HepG2 (cell line): Measurements from ENCODE around the gene YIF1B. TPM values are rescaled to one million over a fixed set of nuclear protein-coding genes. Genes with fewer than 3 reads are reported as not detected.

Experiments used
- ATM ChIP-seq: fragments of 450-650 bp; IDR thresholded peaks from 2 replicates; pipeline ENCODE4 v1.7.1; 2017; ENCODE audit warnings: mild to moderate bottlenecking, borderline replicate concordance
- BHLHE40 ChIP-seq: IDR thresholded peaks from 2 replicates; pipeline ENCODE4 v1.6.1; 2011; ENCODE audit warnings: low read length, improper control_type of control experiment
- FOXJ3 ChIP-seq: sonication (generic); formaldehyde crosslinking; IDR thresholded peaks from 2 replicates; pipeline ENCODE4 v1.4.0; 2020; ENCODE audit warnings: missing genetic modification reagents, mild to moderate bottlenecking, borderline replicate concordance
- MAZ ChIP-seq, 2 experiments: sonication (generic) in 1 of 2; formaldehyde crosslinking in 1 of 2; IDR thresholded peaks; 2 replicates each; pipeline versions ENCODE4 v1.5.0 to v1.6.1; 2012 to 2020; ENCODE audit warnings: low read depth in 2 of 2, mild to moderate bottlenecking in 2 of 2, borderline replicate concordance in 1 of 2, improper control_type of control experiment in 1 of 2, low read length in 1 of 2, missing genetic modification reagents in 1 of 2, moderate library complexity in 1 of 2
- MLX ChIP-seq: IDR thresholded peaks from 2 replicates; pipeline ENCODE4 v1.6.1; 2016
- MXD4 ChIP-seq: IDR thresholded peaks from 2 replicates; pipeline ENCODE4 v1.6.1; 2016; ENCODE audit warnings: mild to moderate bottlenecking, missing biosample characterization, missing genetic modification reagents
- NFE2L1 ChIP-seq: sonication (generic); formaldehyde crosslinking; IDR thresholded peaks from 2 replicates; pipeline ENCODE4 v1.4.0; 2020; ENCODE audit warnings: missing genetic modification reagents, mild to moderate bottlenecking, borderline replicate concordance
- NFKBIZ ChIP-seq: IDR thresholded peaks from 2 replicates; pipeline ENCODE4 v1.6.1; 2018; ENCODE audit warnings: missing genetic modification reagents, missing compliant biosample characterization
- NR3C1 ChIP-seq: sonication (generic); formaldehyde crosslinking; IDR thresholded peaks from 2 replicates; pipeline ENCODE4 v1.4.0; 2020; ENCODE audit warnings: missing genetic modification reagents
- PAF1 ChIP-seq: IDR thresholded peaks from 2 replicates; pipeline ENCODE4 v1.6.1; 2016; ENCODE audit warnings: missing genetic modification reagents, missing compliant biosample characterization
- RARA ChIP-seq: IDR thresholded peaks from 2 replicates; pipeline ENCODE4 v1.6.1; 2016; ENCODE audit warnings: missing genetic modification reagents, missing compliant biosample characterization
- RXRB ChIP-seq: IDR thresholded peaks from 2 replicates; pipeline ENCODE4 v1.6.1; 2016; ENCODE audit warnings: borderline replicate concordance, missing genetic modification reagents, missing compliant biosample characterization
- SCMH1 ChIP-seq: sonication (generic); formaldehyde crosslinking; IDR thresholded peaks from 2 replicates; pipeline ENCODE4 v1.9.0; 2021; ENCODE audit warnings: missing genetic modification reagents, mild to moderate bottlenecking, borderline replicate concordance
- STAG1 ChIP-seq: sonication (generic); formaldehyde crosslinking; IDR thresholded peaks from 2 replicates; pipeline ENCODE4 v1.4.0; 2020; ENCODE audit warnings: missing genetic modification reagents
- ZBTB21 ChIP-seq: sonication (generic); formaldehyde crosslinking; IDR thresholded peaks from 2 replicates; pipeline ENCODE4 v1.4.0; 2020; ENCODE audit warnings: missing genetic modification reagents
- ZBTB25 ChIP-seq: IDR thresholded peaks from 2 replicates; pipeline ENCODE4 v1.6.1; 2018; ENCODE audit warnings: missing genetic modification reagents
- ZEB1 ChIP-seq: IDR thresholded peaks from 2 replicates; pipeline ENCODE4 v1.6.1; 2012; ENCODE audit warnings: mild to moderate bottlenecking, low read depth, inconsistent platforms; ENCODE audit not compliant: insufficient replicate concordance
- ZNF282 ChIP-seq: fragments of 450-650 bp; IDR thresholded peaks from 2 replicates; pipeline ENCODE4 v1.6.1; 2018; ENCODE audit not compliant: partially characterized antibody
- ZNF460 ChIP-seq: sonication (generic); formaldehyde crosslinking; IDR thresholded peaks from 2 replicates; pipeline ENCODE4 v1.5.1; 2020; ENCODE audit warnings: missing genetic modification reagents, mild to moderate bottlenecking, borderline replicate concordance
- ZNF710 ChIP-seq: sonication (generic); formaldehyde crosslinking; IDR thresholded peaks from 2 replicates; pipeline ENCODE4 v1.5.0; 2020; ENCODE audit warnings: mild to moderate bottlenecking, missing genetic modification reagents, borderline replicate concordance
- polyA plus RNA-seq, 8 experiments: library from polyadenylated mRNA; depleted of rRNA in 3 of 8; stranded (reverse) in 7 of 8; unstranded in 1 of 8; fragments of >200 nt; fragmentation: Illumina TruSeq in 4 of 8; extraction: Trizol in 4 of 8; gene quantifications; 2 replicates each; pipeline versions ENCODE4 v1.2.1 to v1.2.3, GENCODE V29; 2011 to 2016; ENCODE audit warnings: low read depth in 4 of 8, missing spikeins in 1 of 8, mixed read lengths in 1 of 8; ENCODE audit not compliant: insufficient read depth in 1 of 8
- total RNA-seq, 5 experiments: library from RNA; depleted of rRNA; stranded (reverse); fragments of >200 nt; fragmentation: Illumina TruSeq; extraction: Trizol; gene quantifications; 2 replicates each; pipeline ENCODE4 v1.2.3, GENCODE V29; 2016; ENCODE audit warnings: low read depth in 1 of 5

Gene YIF1B
- total and polyA plus RNA-seq, 2 of the 13 experiments (the other 11 are each of a cell fraction or from before 2014, with no cell fraction given), result 41.4 to 85.2 TPM

GRCh38 chr19:38336638-38337359 lies 21.1 kb upstream of the YIF1B start (continued):
- TF ChIP-seq FOXJ3 (CRISPR knock-in tag) (no peak), ZNF282 (no peak), MLX (CRISPR knock-in tag) (no peak), ZEB1 (peak; percentile 41), ATM (no peak), NFE2L1 (CRISPR knock-in tag) (no peak), MXD4 (CRISPR knock-in tag) (0 out of 2 replicates have a peak, but pooled peaks have one; percentile 17), RARA (no peak), MAZ (IDR thresholded peaks at IDR 0.05; ENCODE audit: borderline replicate concordance, low read depth, low read length) (no peak), MAZ (CRISPR knock-in tag; IDR thresholded peaks at IDR 0.05; ENCODE audit: low read depth) (no peak; the same call in 1 of the 2 replicates), PAF1 (CRISPR knock-in tag) (no peak), NR3C1 (no peak), ZNF710 (CRISPR knock-in tag) (no peak), SCMH1 (CRISPR knock-in tag) (no peak), ZBTB21 (CRISPR knock-in tag) (no peak), ZBTB25 (CRISPR knock-in tag) (no peak), BHLHE40 (no peak), ZNF460 (CRISPR knock-in tag) (no peak), STAG1 (CRISPR knock-in tag) (no peak), NFKBIZ (no peak), RXRB (CRISPR knock-in tag) (no peak)
